WERI-Rb-1 (cell line): ENCODE results near the gene PTPRR.

ENCODE experiments used
- DNase-seq: peaks from one replicate; pipeline ENCODE4 v3.0.0-alpha.2; 2020
- H3K27ac ChIP-seq: fragments of 250-450 bp; sonication (Bioruptor Pico); 2 replicates; pipeline ENCODE4 v1.5.1; 2020; ENCODE audit warnings: mild to moderate bottlenecking, moderate library complexity
- H3K27me3 ChIP-seq: fragments of 250-450 bp; sonication (Bioruptor Pico); 2 replicates; pipeline ENCODE4 v1.5.1; 2021; ENCODE audit warnings: mild to moderate bottlenecking, low read depth, moderate library complexity; ENCODE audit not compliant: insufficient read depth, severe bottlenecking
- H3K36me3 ChIP-seq: fragments of 250-450 bp; sonication (Bioruptor Pico); 2 replicates; pipeline ENCODE4 v1.5.1; 2020; ENCODE audit warnings: mild to moderate bottlenecking, moderate library complexity
- H3K4me3 ChIP-seq: 2 replicates; pipeline ENCODE4 v1.5.1; 2011; ENCODE audit warnings: low read depth, mild to moderate bottlenecking, control low read depth, low read length
- H3K9me3 ChIP-seq: fragments of 250-450 bp; sonication (Bioruptor Pico); 2 replicates; pipeline ENCODE4 v1.5.1; 2021; ENCODE audit warnings: mild to moderate bottlenecking, moderate library complexity; ENCODE audit not compliant: severe bottlenecking
- TF ChIP-seq, protein P1 (sequence below): IDR thresholded peaks from 2 replicates; pipeline ENCODE4 v1.5.1; 2011; ENCODE audit warnings: low read depth, mild to moderate bottlenecking, control low read depth, inconsistent platforms, low read length

Gene PTPRR

DNA sequence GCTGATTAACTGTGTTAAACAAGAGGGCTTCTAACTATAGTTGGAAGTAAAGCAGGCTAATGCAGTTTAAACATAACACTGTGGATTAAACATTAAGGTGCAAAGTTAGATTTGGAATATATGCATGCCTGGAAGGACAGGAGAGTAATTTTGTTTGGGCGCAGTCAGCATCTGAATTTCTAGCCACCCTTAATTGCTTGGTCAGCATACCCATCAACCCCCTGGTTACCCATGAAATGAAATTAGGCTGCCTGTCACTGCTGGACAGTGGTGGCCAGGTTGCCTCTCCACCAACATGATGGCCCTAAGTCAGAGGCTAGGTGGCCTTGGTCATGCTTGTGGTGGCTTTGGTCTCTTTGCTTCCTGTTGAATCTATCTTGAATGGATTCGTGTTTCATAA lies 253.3 kb downstream of the PTPRR start:
- no peak overlapping the region for H3K4me3 ChIP-seq
- TF ChIP-seq, protein P1, sequence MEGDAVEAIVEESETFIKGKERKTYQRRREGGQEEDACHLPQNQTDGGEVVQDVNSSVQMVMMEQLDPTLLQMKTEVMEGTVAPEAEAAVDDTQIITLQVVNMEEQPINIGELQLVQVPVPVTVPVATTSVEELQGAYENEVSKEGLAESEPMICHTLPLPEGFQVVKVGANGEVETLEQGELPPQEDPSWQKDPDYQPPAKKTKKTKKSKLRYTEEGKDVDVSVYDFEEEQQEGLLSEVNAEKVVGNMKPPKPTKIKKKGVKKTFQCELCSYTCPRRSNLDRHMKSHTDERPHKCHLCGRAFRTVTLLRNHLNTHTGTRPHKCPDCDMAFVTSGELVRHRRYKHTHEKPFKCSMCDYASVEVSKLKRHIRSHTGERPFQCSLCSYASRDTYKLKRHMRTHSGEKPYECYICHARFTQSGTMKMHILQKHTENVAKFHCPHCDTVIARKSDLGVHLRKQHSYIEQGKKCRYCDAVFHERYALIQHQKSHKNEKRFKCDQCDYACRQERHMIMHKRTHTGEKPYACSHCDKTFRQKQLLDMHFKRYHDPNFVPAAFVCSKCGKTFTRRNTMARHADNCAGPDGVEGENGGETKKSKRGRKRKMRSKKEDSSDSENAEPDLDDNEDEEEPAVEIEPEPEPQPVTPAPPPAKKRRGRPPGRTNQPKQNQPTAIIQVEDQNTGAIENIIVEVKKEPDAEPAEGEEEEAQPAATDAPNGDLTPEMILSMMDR, result no peak
- no peaks in the 10 kb centered on the region for H3K9me3 ChIP-seq
- DNase-seq, result no peak
- H3K36me3 ChIP-seq, result no peaks in the 10 kb centered on the region
- no peak overlapping the region for H3K27ac ChIP-seq
- no peaks in the 10 kb centered on the region for H3K27me3 ChIP-seq

DNA sequence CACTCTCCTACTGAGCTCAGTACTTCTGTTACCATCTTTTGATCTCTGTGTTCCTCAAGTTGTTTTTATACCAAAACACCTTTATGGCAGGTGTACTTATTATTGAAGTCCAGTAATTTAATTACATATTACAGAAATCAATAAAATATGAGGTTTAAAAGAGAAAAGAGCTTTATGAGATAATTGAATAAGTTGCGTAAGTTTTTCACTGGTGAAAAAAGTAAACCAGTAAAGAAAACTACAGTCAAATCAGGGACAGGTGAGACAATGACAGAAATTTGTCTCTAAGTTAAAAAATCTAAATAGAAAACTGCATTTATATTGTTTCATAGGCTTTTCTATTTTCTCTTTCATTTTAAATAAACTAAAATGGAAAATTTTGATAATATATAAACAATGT lies 254.2 kb downstream of the PTPRR start:
- TF ChIP-seq, protein P1, result no peak
- Histone ChIP-seq H3K27me3 (no peaks in the 10 kb centered on the region), H3K9me3 (no peaks in the 10 kb centered on the region), H3K27ac (no peak overlapping the region), H3K4me3 (no peak overlapping the region), H3K36me3 (no peaks in the 10 kb centered on the region)
- no peak for DNase-seq

GRCh38 chr12:70664465-70664881 lies 256.1 kb downstream of the PTPRR start:
- no peak overlapping the region for H3K27ac ChIP-seq
- no peak overlapping the region for H3K4me3 ChIP-seq
- TF ChIP-seq, protein P1, result no peak
- H3K9me3 ChIP-seq, result no peaks in the 10 kb centered on the region
- no peak for DNase-seq
- H3K27me3 ChIP-seq, result no peaks in the 10 kb centered on the region
- H3K36me3 ChIP-seq, result no peaks in the 10 kb centered on the region

GRCh38 chr12:70663838-70664237 lies 256.7 kb downstream of the PTPRR start:
- Histone ChIP-seq H3K27me3 (no peaks in the 10 kb centered on the region), H3K4me3 (no peak overlapping the region), H3K27ac (no peak overlapping the region), H3K36me3 (no peaks in the 10 kb centered on the region), H3K9me3 (no peaks in the 10 kb centered on the region)
- DNase-seq, result no peak
- TF ChIP-seq, protein P1, result no peak

DNA sequence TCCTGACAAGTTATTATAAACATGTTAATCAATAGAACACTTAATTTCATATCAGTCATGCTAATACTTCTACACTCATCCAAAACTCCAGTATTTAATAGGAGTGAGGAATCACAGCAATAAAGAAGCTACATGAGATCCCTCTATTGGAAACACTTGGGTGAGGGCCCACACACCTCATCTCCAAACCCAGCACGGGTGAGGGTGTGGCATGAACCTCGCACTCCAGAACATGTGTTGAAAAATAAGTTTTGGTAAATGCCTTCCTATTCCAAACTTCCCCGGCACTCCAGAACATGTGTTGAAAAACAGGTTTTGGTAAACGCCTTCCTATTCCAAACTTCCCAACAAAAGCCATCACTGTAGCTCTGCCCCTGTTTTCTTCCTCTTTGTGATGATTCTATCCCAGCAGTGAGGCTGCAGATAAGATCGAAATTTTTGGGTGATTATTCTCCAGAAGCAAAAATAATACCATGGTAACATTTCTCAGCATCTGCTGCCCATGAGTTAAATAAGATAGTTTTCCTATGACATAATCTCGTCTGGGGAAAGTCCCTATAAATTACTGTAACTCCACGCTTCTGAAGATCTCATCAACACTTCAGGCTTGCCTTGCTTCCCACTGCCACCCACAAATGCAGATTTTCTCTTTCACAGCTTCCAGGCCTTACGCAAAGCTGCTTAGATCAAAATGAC lies 258.9 kb downstream of the PTPRR start:
- Histone ChIP-seq H3K27me3 (no peaks in the 10 kb centered on the region), H3K9me3 (no peaks in the 10 kb centered on the region), H3K36me3 (no peaks in the 10 kb centered on the region), H3K4me3 (no peak overlapping the region), H3K27ac (no peak overlapping the region)
- TF ChIP-seq, protein P1, result no peak
- no peak for DNase-seq

DNA sequence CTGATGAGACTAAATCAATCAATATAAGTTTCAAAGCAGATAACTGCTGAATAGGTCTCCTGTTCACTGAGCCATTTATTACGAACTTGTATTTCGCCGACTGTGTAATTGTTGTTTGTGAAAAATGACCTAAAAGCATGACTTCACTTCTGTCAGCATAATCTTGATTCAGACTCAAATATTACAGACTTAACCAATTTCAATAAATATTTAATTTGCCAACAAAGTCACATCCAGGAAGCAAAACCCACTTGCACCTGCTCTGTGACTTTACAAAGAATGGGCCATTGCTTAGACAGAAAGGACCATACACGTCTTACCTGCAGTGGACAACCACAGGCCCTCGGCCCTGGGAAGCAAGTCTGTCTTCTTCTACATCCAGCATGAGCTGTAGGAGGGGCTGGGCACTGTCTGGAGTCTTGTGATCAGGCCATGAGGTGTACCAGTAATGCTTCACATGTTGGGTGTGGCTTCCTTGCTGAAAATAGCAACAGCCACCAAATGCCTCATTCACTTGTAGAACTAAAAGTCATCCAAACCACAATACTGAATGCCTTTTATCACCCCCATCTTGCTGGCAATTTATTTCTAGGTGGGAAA lies 259.8 kb downstream of the PTPRR start:
- Histone ChIP-seq H3K9me3 (no peaks in the 10 kb centered on the region), H3K27ac (no peak overlapping the region), H3K27me3 (no peaks in the 10 kb centered on the region), H3K4me3 (no peak overlapping the region), H3K36me3 (no peaks in the 10 kb centered on the region)
- TF ChIP-seq, protein P1, result no peak
- DNase-seq, result no peak
